Esophagus muscularis mucosa (tissue), 4 donors: ENCODE results near the gene MCOLN1. TPM values are rescaled to one million over a fixed set of nuclear protein-coding genes. Genes with fewer than 3 reads are reported as not detected.

Source experiments
- DNase-seq: peaks from one replicate; pipeline ENCODE4 v3.0.0-alpha.2; 2017; ENCODE audit errors: extremely low spot score
- H3K27ac ChIP-seq, 4 donors: fragments of 200-600 bp; sonication (generic); replicated peaks in 1 of 4; 1 replicate in 3 of 4; 2 replicates in 1 of 4; pipeline ENCODE4 v1.5.1; 2016 to 2019; ENCODE audit warnings: mild to moderate bottlenecking in 1 of 4
- H3K27me3 ChIP-seq, 4 donors: fragments of 200-600 bp; sonication (generic); one replicate each; pipeline versions ENCODE4 v1.5.1 to v1.6.0; 2016 to 2019
- H3K36me3 ChIP-seq, 4 donors: fragments of 200-600 bp; sonication (generic); one replicate each; pipeline ENCODE4 v1.5.1; 2016 to 2019
- H3K4me1 ChIP-seq, 4 donors: fragments of 200-600 bp; sonication (generic); one replicate each; pipeline ENCODE4 v1.5.1; 2016 to 2019
- H3K4me3 ChIP-seq, 4 donors: fragments of 200-600 bp; sonication (generic); 1 replicate in 2 of 4; 2 replicates in 2 of 4; pipeline ENCODE4 v1.5.1; 2016 to 2019; ENCODE audit warnings: mild to moderate bottlenecking in 4 of 4, moderate library complexity in 1 of 4
- H3K9me3 ChIP-seq, 4 donors: fragments of 200-600 bp; sonication (generic); 1 replicate in 3 of 4; 2 replicates in 1 of 4; pipeline ENCODE4 v1.5.1; 2016 to 2019
- CTCF ChIP-seq, 3 experiments: fragments of 200-600 bp in 2 of 3; fragments of 450-650 bp in 1 of 3; sonication (generic) in 2 of 3; IDR thresholded peaks; one replicate each; pipeline ENCODE4 v1.5.1; 2017 to 2019; ENCODE audit warnings: antibody characterized with exemption in 3 of 3, mild to moderate bottlenecking in 2 of 3, moderate library complexity in 1 of 3
- EP300 ChIP-seq: sonication (generic); formaldehyde crosslinking; IDR thresholded peaks from one replicate; pipeline ENCODE4 v1.6.1; 2017; ENCODE audit warnings: antibody characterized with exemption
- POLR2A ChIP-seq: fragments of 450-650 bp; IDR thresholded peaks from one replicate; pipeline ENCODE4 v1.6.1; 2017; ENCODE audit warnings: antibody characterized with exemption, moderate library complexity, mild to moderate bottlenecking, low read depth
- POLR2AphosphoS5 ChIP-seq, 2 donors: sonication (generic); formaldehyde crosslinking; IDR thresholded peaks; one replicate each; pipeline ENCODE4 v1.6.1; 2017; ENCODE audit warnings: antibody characterized with exemption in 2 of 2
- WGBS: methylation state at CpG from one replicate; pipeline ENCODE4 v1.1.5; 2018; 5-methylcytosine and 5-hydroxymethylcytosine counted together
- intact Hi-C: fragments of 100-400 bp; cut with DNase I; formaldehyde crosslinking; loops from one replicate; pipeline ENCODE4 v1.15.1; 2023
- total RNA-seq, 4 donors: library from RNA; depleted of rRNA; stranded (reverse); fragments of >200 nt; gene quantifications; one replicate each; pipeline versions ENCODE4 v1.1.0 to v1.2.1, GENCODE V29; 2016

The MCOLN1 gene
- total RNA-seq, 4 donors from 2014 or later, result 11.3 to 20.7 (median 14.4) TPM

GRCh38 chr19:7520131-7521051 is 2.0 kb upstream of the MCOLN1 start:
- Histone ChIP-seq H3K27ac (peak overlapping the region in 1 of 4 donors; percentile 30), H3K9me3 (no peaks in the 10 kb centered on the region), H3K4me1 (peaks cover 26 to 61% (median 52%) of the 10 kb centered on the region in 4 donors), H3K27me3 (no peaks in the 10 kb centered on the region), H3K4me3 (no peak overlapping the region), H3K36me3 (peaks cover 13 to 34% (median 28%) of the 10 kb centered on the region in 4 donors)
- no peak for DNase-seq
- WGBS, result 93% methylated on average over 39 of the region's 51 CpGs
- no peak for TF ChIP-seq POLR2A
- intact Hi-C loops, result loop anchor here (5.0 kb wide), 1 partner anchor 33 kb away; the partner anchor contains the start of gene PEX11G

- Histone ChIP-seq H3K4me3 (peak overlapping the region; percentile 70 to 95 (median 83)), H3K9me3 (no peaks in the 10 kb centered on the region), H3K27me3 (no peaks in the 10 kb centered on the region), H3K36me3 (peaks cover 19 to 47% (median 40%) of the 10 kb centered on the region in 4 donors), H3K27ac (peak overlapping the region; percentile 66 to 80 (median 72)), H3K4me1 (peaks cover 21 to 62% (median 46%) of the 10 kb centered on the region in 4 donors)
- no peak for DNase-seq
- no peak for TF ChIP-seq CTCF (IDR thresholded peaks at IDR 0.05)
- intact Hi-C loops, result loop anchor here (5.0 kb wide), 1 partner anchor 34 kb away; the partner anchor contains the start of gene PEX11G
- WGBS, result 54% methylated on average over 10 of the region's 10 CpGs
These were observed 813 bp upstream of the MCOLN1 start for GRCh38 chr19:7521551-7522071.

DNA sequence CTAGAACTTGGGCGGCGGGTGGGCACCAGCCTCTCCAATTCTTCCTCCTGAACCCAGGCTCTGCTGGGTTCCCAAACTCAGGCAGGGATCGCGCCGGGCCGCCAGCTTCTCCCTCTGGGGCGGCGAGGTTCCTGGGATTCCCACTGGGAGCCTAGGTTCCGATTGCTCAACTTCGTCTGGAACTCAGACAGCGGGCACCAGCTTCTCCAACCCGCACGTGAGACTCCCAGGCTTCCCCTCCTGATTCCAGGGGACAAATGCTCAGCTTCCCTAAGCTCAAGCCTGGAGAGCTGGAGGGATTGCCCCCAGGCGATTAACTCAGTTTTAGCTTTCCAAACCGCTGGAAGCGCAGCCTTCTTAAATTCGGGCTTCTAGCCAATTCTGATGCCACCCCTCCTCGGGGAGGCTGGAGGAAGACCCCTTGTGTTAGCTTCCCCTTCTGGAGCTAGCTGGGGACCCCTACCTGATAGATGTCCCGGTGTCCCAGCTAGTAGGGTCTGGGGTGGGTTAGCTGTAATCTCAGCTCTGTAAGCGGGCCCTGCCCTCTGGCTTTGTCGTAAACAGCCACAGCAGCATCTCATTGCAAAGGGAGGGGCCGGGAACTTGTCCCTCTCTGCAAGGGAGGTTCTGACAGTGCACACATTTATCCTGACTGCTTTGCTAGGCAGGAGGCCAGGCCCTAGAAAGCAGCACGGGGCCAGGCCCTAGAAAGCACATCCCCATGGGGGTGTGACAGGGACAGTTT is 671 bp downstream of the MCOLN1 start:
- H3K27me3 ChIP-seq, result no peaks in the 10 kb centered on the region
- DNase-seq, result no peak
- H3K4me3 ChIP-seq, result peak overlapping the region; percentile 70 to 95 (median 83)
- intact Hi-C loops, result loop anchor here (5.0 kb wide), 1 partner anchor 36 kb away; the partner anchor contains the start of gene PEX11G
- no peaks in the 10 kb centered on the region for H3K9me3 ChIP-seq
- TF ChIP-seq POLR2AphosphoS5 (IDR thresholded peaks at IDR 0.05) (no peak), EP300 (no peak), CTCF (IDR thresholded peaks at IDR 0.05) (no peak), POLR2A (no peak)
- peaks cover 30 to 61% (median 50%) of the 10 kb centered on the region in 4 donors for H3K36me3 ChIP-seq
- peaks cover 15 to 47% (median 31%) of the 10 kb centered on the region in 4 donors for H3K4me1 ChIP-seq
- 8% methylated on average over 16 of the region's 23 CpGs for WGBS
- H3K27ac ChIP-seq, result peak overlapping the region; percentile 66 to 80 (median 72)

DNA sequence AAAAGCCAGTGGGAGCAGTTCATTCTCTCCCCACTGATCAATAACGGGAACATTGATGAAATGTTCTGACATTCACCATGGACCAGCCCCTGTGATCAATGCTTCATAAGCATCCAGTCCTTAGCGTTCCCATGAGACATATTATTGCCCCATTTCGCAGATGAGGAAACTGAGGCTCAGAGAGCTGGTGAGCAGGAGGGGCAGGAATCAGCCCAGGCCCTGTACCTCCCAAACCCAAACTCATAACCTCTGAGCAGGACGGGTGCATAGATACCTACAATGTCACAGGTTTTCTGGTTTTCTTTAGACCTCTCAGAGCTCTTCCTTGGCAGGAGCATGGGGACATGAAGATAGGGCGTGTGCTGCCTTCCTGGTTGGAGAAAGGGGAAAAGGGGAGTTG is 2.1 kb downstream of the MCOLN1 start:
- DNase-seq, result no peak
- H3K27me3 ChIP-seq, result no peaks in the 10 kb centered on the region
- peaks cover 32 to 68% (median 59%) of the 10 kb centered on the region in 4 donors for H3K36me3 ChIP-seq
- intact Hi-C loops, result loop anchor here (5.0 kb wide), 1 partner anchor 37 kb away; the partner anchor contains the start of gene PEX11G
- H3K27ac ChIP-seq, result no peak overlapping the region
- H3K4me3 ChIP-seq, result no peak overlapping the region
- TF ChIP-seq EP300 (no peak), POLR2AphosphoS5 (IDR thresholded peaks at IDR 0.05) (no peak), POLR2A (no peak), CTCF (IDR thresholded peaks at IDR 0.05) (no peak)
- peaks cover 15 to 46% (median 29%) of the 10 kb centered on the region in 4 donors for H3K4me1 ChIP-seq
- WGBS, result 95% methylated on average over 4 of the region's 5 CpGs
- no peaks in the 10 kb centered on the region for H3K9me3 ChIP-seq
